Kidney epithelial cell (primary cell): ENCODE results near the gene OR52E6. TPM values are rescaled to one million over a fixed set of nuclear protein-coding genes. Genes with fewer than 3 reads are reported as not detected.

ENCODE experiments used
- DNase-seq: peaks from one replicate; pipeline ENCODE4 v3.0.0-alpha.2; 2010; ENCODE audit warnings: low read depth
- H3K27me3 ChIP-seq: 2 replicates; pipeline ENCODE4 v1.6.0; 2011; ENCODE audit warnings: low read length; ENCODE audit not compliant: control insufficient read depth, insufficient read depth
- H3K36me3 ChIP-seq: 2 replicates; pipeline ENCODE4 v1.5.1; 2011; ENCODE audit warnings: low read length; ENCODE audit not compliant: control insufficient read depth, insufficient read depth
- H3K4me3 ChIP-seq: 2 replicates; pipeline ENCODE4 v1.5.1; 2011; ENCODE audit warnings: low read depth, mild to moderate bottlenecking, control low read depth, low read length
- total RNA-seq: library from RNA; depleted of rRNA; stranded (reverse); fragments of >200 nt; gene quantifications from 2 replicates; pipeline ENCODE4 v1.2.3, GENCODE V29; 2015
- TF ChIP-seq, protein P1 (sequence below): IDR thresholded peaks from 2 replicates; pipeline ENCODE4 v1.5.1; 2011; ENCODE audit warnings: mild to moderate bottlenecking, moderate library complexity, low read length, control low read depth, inconsistent platforms; ENCODE audit not compliant: insufficient read depth, poor library complexity, severe bottlenecking

Gene OR52E6
- total RNA-seq, 1 donor from 2014 or later, result not detected

DNA sequence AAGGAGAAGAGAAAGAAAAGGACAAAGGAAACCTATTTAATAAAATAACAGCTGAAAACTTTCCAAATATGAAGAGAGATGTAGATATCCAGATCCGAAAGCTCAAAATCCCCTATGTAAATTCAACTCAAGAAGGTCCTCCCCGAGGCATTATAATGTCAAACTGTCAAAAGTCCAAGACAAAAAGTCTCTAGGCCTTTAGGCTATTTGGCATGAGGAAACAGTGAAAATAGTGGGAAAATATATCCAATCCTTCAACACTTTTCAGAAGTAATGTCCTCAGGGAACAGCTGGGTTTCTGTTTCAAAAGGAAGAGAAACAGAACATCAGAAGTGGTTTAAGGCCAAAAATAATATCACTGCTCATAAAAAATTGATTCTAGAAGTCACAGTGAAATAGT is 36.9 kb upstream of the OR52E6 start:
- H3K4me3 ChIP-seq, result no peak overlapping the region
- no peaks in the 10 kb centered on the region for H3K27me3 ChIP-seq
- DNase-seq, result no peak
- TF ChIP-seq, protein P1, sequence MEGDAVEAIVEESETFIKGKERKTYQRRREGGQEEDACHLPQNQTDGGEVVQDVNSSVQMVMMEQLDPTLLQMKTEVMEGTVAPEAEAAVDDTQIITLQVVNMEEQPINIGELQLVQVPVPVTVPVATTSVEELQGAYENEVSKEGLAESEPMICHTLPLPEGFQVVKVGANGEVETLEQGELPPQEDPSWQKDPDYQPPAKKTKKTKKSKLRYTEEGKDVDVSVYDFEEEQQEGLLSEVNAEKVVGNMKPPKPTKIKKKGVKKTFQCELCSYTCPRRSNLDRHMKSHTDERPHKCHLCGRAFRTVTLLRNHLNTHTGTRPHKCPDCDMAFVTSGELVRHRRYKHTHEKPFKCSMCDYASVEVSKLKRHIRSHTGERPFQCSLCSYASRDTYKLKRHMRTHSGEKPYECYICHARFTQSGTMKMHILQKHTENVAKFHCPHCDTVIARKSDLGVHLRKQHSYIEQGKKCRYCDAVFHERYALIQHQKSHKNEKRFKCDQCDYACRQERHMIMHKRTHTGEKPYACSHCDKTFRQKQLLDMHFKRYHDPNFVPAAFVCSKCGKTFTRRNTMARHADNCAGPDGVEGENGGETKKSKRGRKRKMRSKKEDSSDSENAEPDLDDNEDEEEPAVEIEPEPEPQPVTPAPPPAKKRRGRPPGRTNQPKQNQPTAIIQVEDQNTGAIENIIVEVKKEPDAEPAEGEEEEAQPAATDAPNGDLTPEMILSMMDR, result no peak
- H3K36me3 ChIP-seq, result no peaks in the 10 kb centered on the region

DNA sequence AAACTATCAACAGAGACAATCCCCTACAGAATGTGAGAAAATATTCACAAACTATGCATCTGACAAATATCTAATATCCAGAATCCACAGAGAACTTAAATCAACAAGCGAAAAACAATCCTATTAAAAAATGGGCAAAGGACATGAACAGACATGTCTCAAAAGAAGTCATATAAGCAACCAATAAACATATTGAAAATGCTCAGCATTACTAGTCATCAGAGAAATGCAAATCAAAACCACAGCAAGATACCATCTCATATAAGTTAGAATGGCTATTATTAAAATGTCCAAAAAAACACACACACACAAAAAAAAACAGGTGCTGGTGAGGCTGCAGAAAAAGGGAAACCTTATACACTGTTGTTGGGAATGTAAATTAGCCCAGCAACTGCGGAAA is 24.1 kb upstream of the OR52E6 start:
- Histone ChIP-seq H3K27me3 (no peaks in the 10 kb centered on the region), H3K4me3 (no peak overlapping the region), H3K36me3 (no peaks in the 10 kb centered on the region)
- DNase-seq, result no peak
- TF ChIP-seq, protein P1, result no peak

GRCh38 chr11:5857590-5857989 is 15.9 kb upstream of the OR52E6 start, which contains the start of gene OR52E8:
OR52E8 (minus strand) TSS chr11:5857690; CDS start chr11:5857690, 0 bp downstream.
- Histone ChIP-seq H3K36me3 (no peaks in the 10 kb centered on the region), H3K4me3 (no peak within 1 kb of the TSS), H3K27me3 (no peaks in the 10 kb centered on the region)
- TF ChIP-seq, protein P1, result no peak
- DNase-seq, result no peak

DNA sequence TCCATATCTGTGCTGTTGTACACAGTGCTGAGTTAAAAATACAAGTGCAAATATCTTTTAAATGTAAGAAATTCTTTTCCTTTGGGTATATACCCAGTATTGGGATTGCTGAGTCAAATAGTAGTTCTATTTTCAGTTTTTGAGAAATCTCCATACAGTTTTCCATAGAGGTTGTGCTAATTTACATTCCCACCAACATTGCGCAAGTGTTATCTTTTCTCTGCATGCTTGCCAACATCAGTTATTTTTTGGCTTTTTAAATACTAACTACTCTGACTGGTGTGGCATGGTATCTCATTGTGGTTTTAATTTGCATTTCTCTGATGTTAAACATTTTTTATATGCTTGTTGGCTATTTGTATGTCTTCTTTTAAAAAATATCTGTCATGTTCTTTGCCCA is 9.3 kb upstream of the OR52E6 start:
- Histone ChIP-seq H3K4me3 (no peak overlapping the region), H3K36me3 (no peaks in the 10 kb centered on the region), H3K27me3 (no peaks in the 10 kb centered on the region)
- TF ChIP-seq, protein P1, result no peak
- no peak for DNase-seq

DNA sequence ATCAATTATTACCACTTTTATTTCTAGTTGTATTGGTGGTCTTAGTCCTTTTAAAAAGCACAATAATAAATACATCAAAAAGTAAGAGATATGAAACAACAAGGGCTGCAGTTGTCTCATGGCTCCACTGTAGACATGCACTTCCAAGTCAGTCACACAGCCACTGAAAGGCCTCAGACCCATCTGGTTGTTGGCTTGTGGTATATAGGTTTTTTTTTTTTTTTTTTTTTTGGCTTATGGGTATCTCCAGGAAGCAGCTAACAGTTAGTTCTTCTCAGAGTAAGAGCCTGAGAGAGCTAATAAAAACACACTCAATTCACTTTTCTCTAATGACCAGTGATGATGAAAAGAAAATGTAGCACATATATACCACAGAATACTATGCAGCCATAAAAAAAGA is 6.0 kb upstream of the OR52E6 start:
- TF ChIP-seq, protein P1, result no peak
- Histone ChIP-seq H3K4me3 (no peak overlapping the region), H3K36me3 (no peaks in the 10 kb centered on the region), H3K27me3 (no peaks in the 10 kb centered on the region)
- no peak for DNase-seq

DNA sequence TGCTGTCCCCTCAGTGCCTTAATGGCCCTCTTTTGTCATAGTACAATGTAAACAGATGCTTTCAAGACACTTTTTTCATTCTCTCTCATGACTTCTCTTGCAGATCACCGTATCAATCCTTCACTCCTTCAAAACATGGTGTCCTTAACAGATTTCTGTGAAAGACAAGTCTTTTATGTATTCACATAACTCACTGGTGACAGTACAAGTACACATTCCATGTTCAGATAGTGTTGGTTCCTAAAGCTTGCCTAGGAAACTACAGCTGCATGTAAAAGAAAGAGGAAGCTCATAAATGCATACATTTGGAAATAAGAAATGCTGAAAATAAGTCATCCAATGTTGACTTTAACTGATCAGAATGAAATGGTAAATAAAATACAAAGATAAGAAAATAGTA is 5.0 kb upstream of the OR52E6 start:
- Histone ChIP-seq H3K27me3 (no peaks in the 10 kb centered on the region), H3K4me3 (no peak overlapping the region), H3K36me3 (no peaks in the 10 kb centered on the region)
- TF ChIP-seq, protein P1, result no peak
- no peak for DNase-seq
